Measurements from ENCODE around the gene UBALD2. TPM values are rescaled to one million over a fixed set of nuclear protein-coding genes. Genes with fewer than 3 reads are reported as not detected.
A peak's percentile ranks its signal among the peaks of the same experiment; 100 is the strongest.

The UBALD2 gene
- total RNA-seq, 1 donor from 2014 or later: 18.4 TPM

GRCh38 chr17:76268015-76268749 is 3.0 kb downstream of the UBALD2 start:
- Histone ChIP-seq H3K4me1 (peaks cover 78% of the 10 kb centered on the region), H3K36me3 (peaks cover 0 to 13% of the 10 kb centered on the region in 2 donors), H3K27ac (peak overlapping the region; percentile 97), H3K27me3 (no peaks in the 10 kb centered on the region), H3K4me3 (peak overlapping the region in 1 of 2 donors; percentile 17), H3K9me3 (no peaks in the 10 kb centered on the region)
- TF ChIP-seq CTCF (IDR thresholded peaks at IDR 0.05) (no peak), POLR2A (IDR thresholded peaks at IDR 0.05) (peak in 1 of 2 donors; percentile 60), POLR2AphosphoS5 (IDR thresholded peaks at IDR 0.05; ENCODE audit: insufficient read depth in 1 of 2, low read depth in 1 of 2) (peak; percentile 79 to 82)
- intact Hi-C loops (cut with DNase I): no loop called here
- no peak for DNase-seq (ENCODE audit: extremely low spot score in 2 of 2)

GRCh38 chr17:76268991-76269981 is 4.1 kb downstream of the UBALD2 start:
- intact Hi-C loops (cut with DNase I): no loop called here
- no peaks in the 10 kb centered on the region for H3K27me3 ChIP-seq
- TF ChIP-seq POLR2AphosphoS5 (IDR thresholded peaks at IDR 0.05; ENCODE audit: insufficient read depth in 1 of 2, low read depth in 1 of 2) (no peak), POLR2A (IDR thresholded peaks at IDR 0.05) (no peak), CTCF (IDR thresholded peaks at IDR 0.05) (no peak)
- no peak overlapping the region for H3K4me3 ChIP-seq
- H3K27ac ChIP-seq: peak overlapping the region; percentile 97
- peaks cover 74% of the 10 kb centered on the region for H3K4me1 ChIP-seq
- no peaks in the 10 kb centered on the region for H3K9me3 ChIP-seq
- no peak for DNase-seq (ENCODE audit: extremely low spot score in 2 of 2)
- H3K36me3 ChIP-seq: peaks cover 0 to 13% of the 10 kb centered on the region in 2 donors

- Histone ChIP-seq H3K27me3 (no peaks in the 10 kb centered on the region), H3K9me3 (no peaks in the 10 kb centered on the region), H3K36me3 (peaks cover 0 to 13% of the 10 kb centered on the region in 2 donors), H3K4me1 (peaks cover 71% of the 10 kb centered on the region), H3K4me3 (no peak overlapping the region), H3K27ac (no peak overlapping the region)
- intact Hi-C loops (cut with DNase I): no loop called here
- DNase-seq (ENCODE audit: extremely low spot score in 2 of 2): no peak
- TF ChIP-seq CTCF (IDR thresholded peaks at IDR 0.05): no peak
- no peak for TF ChIP-seq POLR2AphosphoS5 (IDR thresholded peaks at IDR 0.05; ENCODE audit: insufficient read depth in 1 of 2, low read depth in 1 of 2)
- TF ChIP-seq POLR2A (IDR thresholded peaks at IDR 0.05): no peak
Observed at GRCh38 chr17:76270127-76270592, 5.0 kb downstream of the UBALD2 start.

- intact Hi-C loops (cut with DNase I): no loop called here
- peaks cover 0 to 13% of the 10 kb centered on the region in 2 donors for H3K36me3 ChIP-seq
- peak overlapping the region; percentile 37 to 49 for H3K4me3 ChIP-seq
- TF ChIP-seq POLR2A (IDR thresholded peaks at IDR 0.05) (no peak), POLR2AphosphoS5 (IDR thresholded peaks at IDR 0.05; ENCODE audit: insufficient read depth in 1 of 2, low read depth in 1 of 2) (no peak), CTCF (IDR thresholded peaks at IDR 0.05) (no peak)
- peaks cover 71% of the 10 kb centered on the region for H3K4me1 ChIP-seq
- H3K27me3 ChIP-seq: no peaks in the 10 kb centered on the region
- H3K9me3 ChIP-seq: no peaks in the 10 kb centered on the region
- DNase-seq (ENCODE audit: extremely low spot score in 2 of 2): no peak
- peak overlapping the region; percentile 56 for H3K27ac ChIP-seq
Observed at GRCh38 chr17:76270770-76271668, 5.9 kb downstream of the UBALD2 start.

Data from vagina (tissue), 2 donors.